Stimulated activated CD8-positive, alpha-beta memory T cell treated with anti-CD3 and anti-CD28 coated beads, Interleukin-15, amount 100 ng/mL, for 4 hours (primary cell): ENCODE measurements around the gene ATP2A2.
A peak's percentile ranks its signal among the peaks of the same experiment; 100 is the strongest.
"Not testable (repeated sequence)": the region's sequence is repeated elsewhere in the genome, so short reads cannot be mapped to it uniquely, and the experiment has no call there.

Source experiments
- DNase-seq, 2 donors: peaks; one replicate each; pipeline ENCODE4 v3.0.0-alpha.2; 2020; ENCODE audit warnings: low read depth in 2 of 2

ATP2A2 gene

DNA sequence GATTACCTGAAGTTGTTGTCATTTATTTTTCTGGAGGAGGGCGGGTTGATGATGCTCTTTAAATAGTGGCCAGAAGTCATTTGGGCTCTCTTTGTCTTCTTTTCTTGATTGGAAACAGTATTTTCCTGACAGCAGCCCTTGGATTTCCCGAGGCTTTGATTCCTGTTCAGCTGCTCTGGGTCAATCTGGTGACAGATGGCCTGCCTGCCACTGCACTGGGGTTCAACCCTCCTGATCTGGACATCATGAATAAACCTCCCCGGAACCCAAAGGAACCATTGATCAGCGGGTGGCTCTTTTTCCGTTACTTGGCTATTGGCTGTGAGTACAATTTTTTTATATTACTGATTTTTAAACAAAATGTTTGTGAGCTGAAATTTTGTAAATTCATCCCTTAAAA, 62.1 kb downstream of the ATP2A2 start:
- no peak for DNase-seq

DNA sequence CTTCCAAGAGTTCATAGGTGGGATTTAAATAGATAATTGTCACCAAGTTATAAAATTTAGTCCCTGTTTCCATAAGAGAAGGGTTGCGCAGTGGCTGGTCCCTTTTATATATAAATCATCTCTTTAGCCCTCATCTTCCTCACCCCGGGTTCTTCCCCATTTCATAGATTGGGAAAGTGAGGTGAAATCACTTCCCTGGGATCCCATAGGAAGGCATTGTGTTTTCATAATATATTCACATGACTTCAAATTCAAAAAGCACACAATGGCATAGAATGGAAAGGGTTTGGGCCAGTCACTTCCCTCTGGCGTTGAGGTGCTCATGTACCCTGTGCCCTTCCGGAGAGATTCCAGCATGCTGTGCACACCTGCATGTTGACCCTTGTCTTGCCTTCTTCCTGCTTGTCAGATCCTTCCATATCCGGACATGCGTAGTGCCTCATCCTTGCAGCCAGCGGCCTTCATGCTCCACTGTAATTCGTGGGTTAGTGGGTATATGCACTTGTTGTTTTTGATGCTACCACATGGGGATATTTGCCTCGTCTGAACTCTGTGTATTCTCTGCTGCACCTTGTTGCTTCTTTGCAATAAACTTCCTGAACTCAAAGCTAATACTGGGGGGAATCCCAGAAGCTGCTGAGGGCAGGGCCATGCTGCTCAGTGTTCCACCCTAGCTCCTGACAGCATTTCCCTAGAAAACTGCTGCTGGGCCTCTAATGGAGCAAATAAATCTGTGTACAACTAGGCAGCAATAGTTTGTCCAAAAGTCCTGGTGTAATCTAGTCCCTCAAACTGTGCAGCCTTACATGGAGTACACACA, 62.9 kb downstream of the ATP2A2 start:
- DNase-seq, result no peak

GRCh38 chr12:110344657-110345056, 63.6 kb downstream of the ATP2A2 start:
- no peak for DNase-seq

- DNase-seq, result no peak
Measured at GRCh38 chr12:110345176-110345661, 64.2 kb downstream of the ATP2A2 start.

- DNase-seq, result no peak
Measured at GRCh38 chr12:110345963-110346362, 64.9 kb downstream of the ATP2A2 start.

- no peak for DNase-seq
Measured at GRCh38 chr12:110347767-110348166, 66.7 kb downstream of the ATP2A2 start.

DNA sequence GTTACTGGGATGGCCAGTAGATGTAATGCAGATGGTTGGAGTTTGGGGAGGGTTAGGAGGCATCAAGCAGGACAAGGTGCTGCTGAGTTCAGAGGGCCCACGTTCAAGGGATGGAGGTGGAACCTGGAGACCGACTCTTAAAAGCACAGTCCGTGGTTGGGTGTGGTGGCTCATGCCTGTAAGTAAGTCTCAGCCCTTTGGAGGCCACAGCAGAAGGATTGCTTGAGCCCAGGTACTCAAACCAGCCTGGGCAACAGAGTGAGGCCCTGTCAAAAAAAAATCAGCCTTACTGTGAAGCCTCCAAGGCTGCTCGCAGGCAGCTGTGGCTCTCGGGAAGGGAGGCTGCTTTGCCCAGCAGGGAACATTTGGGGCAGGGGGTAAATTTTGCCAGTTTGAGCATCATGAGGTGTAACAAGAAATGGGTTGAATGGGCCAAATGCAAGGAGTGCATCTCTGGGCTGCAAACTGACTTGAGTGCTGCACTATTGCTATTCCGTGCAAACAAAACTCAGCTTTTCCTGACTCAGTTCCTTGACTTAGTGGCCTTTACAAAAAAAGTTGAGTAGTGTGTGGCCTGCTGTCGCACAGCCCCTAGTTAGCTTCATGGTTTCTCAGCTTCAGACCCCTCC, 67.5 kb downstream of the ATP2A2 start:
- DNase-seq, result no peak

DNA sequence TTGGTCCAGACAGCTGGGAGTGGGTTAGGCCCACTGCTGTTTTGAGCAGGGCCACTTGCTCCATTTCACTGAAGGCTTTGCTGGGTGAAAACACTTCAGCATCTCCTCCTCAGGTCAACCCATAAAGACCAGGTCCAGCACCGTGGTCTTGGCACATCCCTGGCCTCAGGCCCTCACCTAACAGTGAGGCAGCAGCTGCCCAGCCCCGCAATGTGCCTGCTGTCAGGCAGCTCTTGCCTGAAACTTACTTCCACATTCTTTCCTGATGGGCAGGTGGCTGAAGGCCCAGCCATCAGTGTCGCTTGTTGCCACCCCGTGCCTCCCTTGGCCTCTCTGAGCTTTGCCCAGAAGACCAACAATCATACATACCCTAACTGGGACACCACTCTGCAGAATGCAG, 68.0 kb downstream of the ATP2A2 start:
- DNase-seq, result no peak

DNA sequence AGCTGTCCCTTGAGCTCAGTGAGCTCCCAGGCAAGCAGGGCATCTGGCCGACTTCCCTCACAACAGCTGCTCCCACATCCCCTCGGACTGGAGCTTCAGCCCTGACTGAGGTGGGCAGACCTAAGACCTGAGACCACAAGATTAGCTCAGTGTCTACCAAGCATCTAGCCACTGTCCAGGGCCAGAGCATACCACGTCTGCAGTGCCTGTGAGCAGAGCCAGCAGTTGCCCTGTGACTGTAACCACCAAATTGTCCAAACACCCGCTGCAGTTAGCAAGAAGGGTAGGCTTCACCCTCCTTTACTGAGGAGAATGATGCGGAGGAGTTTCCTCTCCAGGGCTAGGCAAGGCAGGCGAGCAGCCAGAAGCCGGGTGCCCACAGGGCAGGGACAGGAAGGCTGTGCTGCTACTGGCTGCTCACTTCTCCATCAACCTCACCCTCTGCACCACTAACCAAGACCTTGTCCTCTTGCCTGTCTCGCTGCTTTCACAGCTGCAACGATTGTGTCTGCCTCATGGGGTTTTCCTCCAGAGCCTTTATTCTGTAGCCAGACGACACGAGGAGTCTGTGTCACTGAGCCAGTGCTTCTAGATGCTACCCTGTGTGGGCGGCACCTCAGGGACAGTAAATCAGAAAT, 68.6 kb downstream of the ATP2A2 start:
- DNase-seq, result peak; percentile 17 to 38

- DNase-seq, result no peak
Measured at GRCh38 chr12:110351119-110351518, 70.1 kb downstream of the ATP2A2 start.

DNA sequence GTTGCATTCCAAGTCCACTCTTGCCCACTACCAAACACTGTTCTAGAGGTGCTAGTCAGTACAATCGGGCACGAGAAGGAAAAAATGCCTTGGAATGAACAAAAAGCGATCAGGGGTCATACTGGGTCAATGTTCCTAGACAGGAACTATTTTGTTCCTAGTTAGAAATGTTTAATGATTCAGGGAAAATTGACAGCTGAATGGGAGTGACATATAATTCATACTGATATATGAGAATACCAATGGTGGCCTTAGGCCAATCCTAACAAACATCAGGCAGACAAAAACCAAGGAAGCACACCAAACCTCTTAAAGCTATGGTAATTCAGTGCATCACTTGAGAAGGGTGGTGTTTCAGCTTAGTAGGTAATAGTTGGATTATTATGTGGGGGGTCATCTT, 71.4 kb downstream of the ATP2A2 start:
- no peak for DNase-seq

GRCh38 chr12:110353211-110353965, 72.3 kb downstream of the ATP2A2 start:
- DNase-seq, result no peak

DNA sequence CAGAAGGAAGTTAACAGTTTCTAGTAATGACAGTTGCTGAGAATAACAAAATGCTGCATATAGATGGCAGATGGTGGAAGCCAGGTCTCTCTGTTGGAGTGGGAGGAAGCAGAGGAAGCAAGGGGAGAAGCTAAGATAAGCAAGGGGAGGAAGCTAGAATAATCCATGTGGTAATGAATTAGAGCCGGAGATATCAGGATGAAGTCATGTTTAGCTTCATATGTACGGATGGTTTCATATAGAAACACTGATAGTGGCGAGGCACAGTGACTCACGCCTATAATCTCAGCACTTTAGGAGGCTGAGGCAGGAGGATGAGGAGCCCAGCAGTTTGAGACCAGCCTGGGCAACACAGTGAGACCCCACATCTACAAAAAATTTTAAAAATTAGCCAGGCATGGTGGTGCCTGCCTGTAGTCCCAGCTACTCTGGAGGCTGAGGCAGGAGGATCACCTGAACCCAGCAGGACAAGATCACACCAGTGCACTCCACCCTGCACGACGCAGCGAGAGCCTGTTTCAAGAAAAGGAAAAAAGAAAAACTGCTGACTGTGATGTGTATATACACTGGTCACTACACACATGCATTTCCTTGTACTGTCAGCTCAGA, 73.2 kb downstream of the ATP2A2 start:
- no peak for DNase-seq

GRCh38 chr12:110355073-110355472, 74.0 kb downstream of the ATP2A2 start:
- no peak for DNase-seq

DNA sequence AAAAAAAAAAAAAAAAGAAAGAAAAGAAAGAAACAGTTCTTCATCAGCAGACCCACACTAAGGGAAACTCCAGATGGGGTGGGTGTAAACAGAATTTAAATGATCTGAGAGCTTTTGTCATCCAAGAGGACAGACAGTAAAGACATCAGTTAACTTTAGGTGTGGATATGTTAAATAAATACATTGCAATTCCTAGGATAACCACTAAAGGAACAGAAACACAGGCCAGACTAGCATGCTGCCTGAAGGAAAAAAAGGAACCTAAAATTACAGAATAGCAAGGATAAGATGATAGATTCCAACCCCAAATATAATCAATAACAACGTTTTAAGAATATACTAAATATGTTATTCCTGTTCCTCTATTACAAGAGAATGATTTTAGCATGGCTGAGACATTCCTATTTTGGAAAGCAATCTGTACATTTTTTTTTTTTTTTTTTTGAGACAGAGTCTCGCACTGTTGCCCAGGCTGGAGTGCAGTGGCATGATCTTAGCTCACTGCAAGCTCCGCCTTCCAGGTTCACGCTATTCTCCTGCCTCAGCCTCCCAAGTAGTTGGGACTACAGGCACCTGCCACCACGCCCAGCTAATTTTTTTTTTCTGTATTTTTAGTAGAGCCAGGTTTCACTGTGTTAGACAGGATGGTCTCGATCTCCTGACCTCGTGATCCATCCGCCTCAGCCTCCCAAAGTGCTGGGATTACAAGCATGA, 77.5 kb downstream of the ATP2A2 start:
- not testable (repeated sequence) for DNase-seq

- no peak for DNase-seq
Measured at GRCh38 chr12:110361216-110361615, 80.2 kb downstream of the ATP2A2 start.

DNA sequence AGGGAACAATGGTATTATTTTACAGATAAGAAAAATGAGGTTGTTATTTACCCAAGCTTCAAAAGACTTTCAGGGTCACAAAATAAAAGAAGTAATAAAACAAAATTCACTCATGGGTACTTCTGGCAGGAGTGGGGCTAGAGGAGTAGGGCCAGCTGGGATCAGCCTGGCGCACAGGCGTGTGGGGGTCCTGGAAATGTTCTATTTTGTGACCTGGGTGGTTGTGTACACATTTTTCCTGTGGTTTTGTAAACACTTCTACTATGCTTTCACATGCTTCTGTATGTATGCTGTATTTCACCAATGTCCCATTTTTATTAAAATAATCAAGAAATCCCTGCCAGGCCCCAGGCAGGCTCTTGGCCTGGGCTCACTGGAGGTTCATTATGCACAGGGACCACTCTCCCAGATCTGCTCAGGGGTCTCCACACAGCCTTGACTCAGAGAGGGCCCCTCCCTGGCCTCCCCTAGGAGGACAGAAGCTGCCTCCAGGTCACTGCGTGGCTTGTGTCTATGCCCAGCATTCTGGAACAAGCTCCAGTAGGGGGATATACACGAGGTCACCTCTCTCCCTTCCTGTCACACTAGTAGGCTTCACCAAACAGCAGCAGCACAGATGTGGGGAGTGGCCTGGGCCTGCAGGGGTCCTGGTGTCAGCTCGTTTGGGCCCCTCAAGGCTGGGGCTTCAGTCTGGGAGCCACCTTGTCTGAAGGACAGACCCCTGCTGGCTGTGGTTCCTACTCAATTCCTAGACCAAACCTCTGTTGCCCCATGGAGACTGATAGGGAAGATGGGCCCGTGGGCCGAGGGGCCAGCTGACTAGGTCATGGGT, 84.7 kb downstream of the ATP2A2 start:
- DNase-seq, result no peak

DNA sequence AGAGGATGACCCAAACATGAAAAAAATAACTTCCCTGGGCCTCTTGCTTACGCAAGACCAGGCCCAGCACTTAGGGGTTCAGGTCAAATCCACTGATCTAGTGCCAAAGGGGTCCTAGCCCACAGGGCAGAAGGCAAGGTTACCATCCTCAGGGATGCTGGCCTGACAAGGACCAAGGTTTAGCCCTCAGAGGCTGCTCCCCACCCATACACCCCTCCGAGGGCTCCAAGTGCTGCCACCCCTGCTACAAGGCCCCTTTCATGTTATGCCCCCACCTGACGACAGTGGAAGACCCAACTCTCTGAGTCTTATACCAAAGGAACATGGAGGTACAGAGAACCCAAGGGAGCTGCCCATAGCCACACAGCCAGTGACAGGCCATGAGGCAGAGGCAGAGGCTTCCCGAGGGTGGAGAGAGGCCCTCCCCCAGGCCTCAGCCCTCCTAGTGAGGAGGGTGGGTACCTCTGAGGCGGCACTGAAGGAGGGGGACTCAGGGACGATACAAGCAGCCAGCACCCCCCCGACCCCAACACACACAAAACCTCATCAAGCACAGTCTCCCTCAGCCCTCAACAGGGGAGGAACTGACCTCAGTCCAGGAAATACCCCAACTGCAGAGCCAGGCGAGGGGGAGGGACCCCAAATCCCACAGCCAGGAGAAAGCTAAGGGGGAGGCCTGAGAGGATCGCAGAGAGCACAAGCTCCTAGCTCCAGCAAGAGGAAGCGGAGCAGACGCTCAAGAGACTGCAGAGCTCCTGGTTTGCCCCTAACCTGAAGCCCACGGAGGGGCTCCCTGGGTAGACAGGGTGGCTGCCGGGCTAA, 85.5 kb downstream of the ATP2A2 start:
- no peak for DNase-seq

GRCh38 chr12:110367181-110367864, 86.3 kb downstream of the ATP2A2 start:
- DNase-seq, result no peak
